ENCODE measurements around the gene COL5A1. TPM values are rescaled to one million over a fixed set of nuclear protein-coding genes. Genes with fewer than 3 reads are reported as not detected.

Gene COL5A1
- total RNA-seq, 1 experiment from 2014 or later, result 10.6 TPM

GRCh38 chr9:134657666-134658377 lies 16.2 kb downstream of the COL5A1 start:
- no peak for ATAC-seq
- Histone ChIP-seq H3K27ac (ENCODE audit: low read length) (no peak overlapping the region), H3F3A (ENCODE audit: low read length, unreplicated experiment) (no peaks in the 10 kb centered on the region), H3K4me2 (ENCODE audit: low read length) (no peak overlapping the region), H3K4me3 (ENCODE audit: low read length) (no peak overlapping the region), H3K9me3 (ENCODE audit: low read length) (no peaks in the 10 kb centered on the region), H3K9ac (ENCODE audit: low read length) (no peak overlapping the region), H3K27me3 (ENCODE audit: low read length) (no peaks in the 10 kb centered on the region), H3K9me2 (replicated peaks; ENCODE audit: low read length) (no peaks in the 10 kb centered on the region), H2AFZ (ENCODE audit: low read length) (no peak overlapping the region), H4K20me1 (ENCODE audit: low read length) (no peaks in the 10 kb centered on the region), H3K36me3 (ENCODE audit: low read depth, low read length) (no peaks in the 10 kb centered on the region), H3K4me1 (ENCODE audit: insufficient read depth, low read length) (peaks cover 12% of the 10 kb centered on the region; the same call in 1 of the 2 replicates), H3K79me2 (ENCODE audit: low read length) (no peaks in the 10 kb centered on the region)
- CTCF ChIA-PET, result no interaction called here
- DNase-seq, result no peak
- BruUV-seq (replicated peaks), result no TSS peak
- no peak for TF ChIP-seq EZH2phosphoT487 (IDR thresholded peaks at IDR 0.05; ENCODE audit: borderline replicate concordance, low read length)
- TF ChIP-seq EZH2 (IDR thresholded peaks at IDR 0.05; ENCODE audit: low read length, unreplicated experiment), result no peak
- TF ChIP-seq CTCF (conservative IDR thresholded peaks at IDR 0.05; ENCODE audit: low read depth, low read length), result no peak
- intact Hi-C loops (cut with micrococcal nuclease), result no loop called here
- POLR2A ChIA-PET (ENCODE audit: unreplicated experiment), result interaction anchor here (0.6 kb wide), 1 partner anchor 80 kb away, joined by 4 read pairs; no protein-coding TSS in a partner anchor

GRCh38 chr9:134658378-134658955 lies 16.9 kb downstream of the COL5A1 start:
- H3K4me3 ChIP-seq (ENCODE audit: low read length), result no peak overlapping the region
- no peak for DNase-seq
- TF ChIP-seq EZH2phosphoT487 (IDR thresholded peaks at IDR 0.05; ENCODE audit: borderline replicate concordance, low read length) (no peak), EZH2 (IDR thresholded peaks at IDR 0.05; ENCODE audit: low read length, unreplicated experiment) (no peak), CTCF (conservative IDR thresholded peaks at IDR 0.05; ENCODE audit: low read depth, low read length) (no peak)
- H3K27me3 ChIP-seq (ENCODE audit: low read length), result no peaks in the 10 kb centered on the region
- no peaks in the 10 kb centered on the region for H3K36me3 ChIP-seq (ENCODE audit: low read depth, low read length)
- H3K79me2 ChIP-seq (ENCODE audit: low read length), result no peaks in the 10 kb centered on the region
- H3K4me1 ChIP-seq (ENCODE audit: insufficient read depth, low read length), result peaks cover 12% of the 10 kb centered on the region; the same call in 1 of the 2 replicates
- H3K9me3 ChIP-seq (ENCODE audit: low read length), result no peaks in the 10 kb centered on the region
- ChIA-PET POLR2A (ENCODE audit: unreplicated experiment) (no interaction called here), CTCF (no interaction called here)
- H3F3A ChIP-seq (ENCODE audit: low read length, unreplicated experiment), result no peaks in the 10 kb centered on the region
- H4K20me1 ChIP-seq (ENCODE audit: low read length), result no peaks in the 10 kb centered on the region
- H3K9ac ChIP-seq (ENCODE audit: low read length), result no peak overlapping the region
- no TSS peak for BruUV-seq (replicated peaks)
- H3K9me2 ChIP-seq (replicated peaks; ENCODE audit: low read length), result no peaks in the 10 kb centered on the region
- intact Hi-C loops (cut with micrococcal nuclease), result no loop called here
- H3K27ac ChIP-seq (ENCODE audit: low read length), result no peak overlapping the region
- no peak overlapping the region for H2AFZ ChIP-seq (ENCODE audit: low read length)
- no peak for ATAC-seq
- no peak overlapping the region for H3K4me2 ChIP-seq (ENCODE audit: low read length)

GRCh38 chr9:134659688-134660131 lies 18.1 kb downstream of the COL5A1 start:
- intact Hi-C loops (cut with micrococcal nuclease), result no loop called here
- no peak overlapping the region for H3K27ac ChIP-seq (ENCODE audit: low read length)
- CTCF ChIA-PET, result no interaction called here

More at GRCh38 chr9:134659688-134660131, 18.1 kb downstream of the COL5A1 start:
- TF ChIP-seq EZH2 (IDR thresholded peaks at IDR 0.05; ENCODE audit: low read length, unreplicated experiment), result no peak
- TF ChIP-seq EZH2phosphoT487 (IDR thresholded peaks at IDR 0.05; ENCODE audit: borderline replicate concordance, low read length), result no peak
- no peak for TF ChIP-seq CTCF (conservative IDR thresholded peaks at IDR 0.05; ENCODE audit: low read depth, low read length)
- no TSS peak for BruUV-seq (replicated peaks)
- Histone ChIP-seq H2AFZ (ENCODE audit: low read length) (no peak overlapping the region), H3K4me2 (ENCODE audit: low read length) (no peak overlapping the region), H3K79me2 (ENCODE audit: low read length) (no peaks in the 10 kb centered on the region), H3K9ac (ENCODE audit: low read length) (no peak overlapping the region), H3K9me3 (ENCODE audit: low read length) (no peaks in the 10 kb centered on the region), H3K4me3 (ENCODE audit: low read length) (no peak overlapping the region), H3K9me2 (replicated peaks; ENCODE audit: low read length) (no peaks in the 10 kb centered on the region), H3F3A (ENCODE audit: low read length, unreplicated experiment) (no peaks in the 10 kb centered on the region), H3K27me3 (ENCODE audit: low read length) (no peaks in the 10 kb centered on the region), H3K4me1 (ENCODE audit: insufficient read depth, low read length) (peaks cover 12% of the 10 kb centered on the region; the same call in 1 of the 2 replicates), H3K36me3 (ENCODE audit: low read depth, low read length) (no peaks in the 10 kb centered on the region), H4K20me1 (ENCODE audit: low read length) (no peaks in the 10 kb centered on the region)
- ATAC-seq, result no peak
- DNase-seq, result no peak
- POLR2A ChIA-PET (ENCODE audit: unreplicated experiment), result no interaction called here
